GM19025 (cell line): Measurements from ENCODE around the gene AGBL5.
A peak's percentile ranks its signal among the peaks of the same experiment; 100 is the strongest.
"Not testable (repeated sequence)": the region's sequence is repeated elsewhere in the genome, so short reads cannot be mapped to it uniquely, and the experiment has no call there.

Source experiments
- ATAC-seq: cut with Tn5 transposase; IDR thresholded peaks from one replicate; pipeline ENCODE4 v1.9.1; 2021; ENCODE audit warnings: mild to moderate bottlenecking, low read depth, moderate library complexity; ENCODE audit not compliant: unreplicated experiment

Gene AGBL5

GRCh38 chr2:27051902-27052645, 606 bp downstream of the AGBL5 start:
- ATAC-seq: no peak

- ATAC-seq: no peak
Measured at GRCh38 chr2:27053321-27053720, 1.9 kb downstream of the AGBL5 start.

GRCh38 chr2:27053776-27054175, 2.3 kb downstream of the AGBL5 start:
- no peak for ATAC-seq

DNA sequence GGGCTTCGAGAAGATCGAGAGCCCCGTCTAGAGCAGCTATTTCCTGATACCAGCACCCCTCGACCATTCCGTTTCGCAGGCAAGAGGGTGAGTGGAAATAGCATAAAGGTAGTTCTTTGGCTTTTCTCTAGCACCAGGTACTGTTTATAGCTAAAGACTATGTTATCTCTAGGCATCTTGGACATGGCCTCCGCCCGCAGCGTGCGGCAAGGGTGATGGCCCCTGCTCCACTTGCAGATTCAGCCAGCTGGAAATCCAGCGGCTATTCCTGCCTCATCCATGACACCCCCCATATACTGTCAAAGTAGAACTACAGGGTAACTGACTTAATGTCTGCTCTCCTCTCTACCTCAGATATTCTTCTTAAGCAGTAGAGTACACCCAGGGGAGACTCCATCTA, 3.3 kb downstream of the AGBL5 start:
- no peak for ATAC-seq

DNA sequence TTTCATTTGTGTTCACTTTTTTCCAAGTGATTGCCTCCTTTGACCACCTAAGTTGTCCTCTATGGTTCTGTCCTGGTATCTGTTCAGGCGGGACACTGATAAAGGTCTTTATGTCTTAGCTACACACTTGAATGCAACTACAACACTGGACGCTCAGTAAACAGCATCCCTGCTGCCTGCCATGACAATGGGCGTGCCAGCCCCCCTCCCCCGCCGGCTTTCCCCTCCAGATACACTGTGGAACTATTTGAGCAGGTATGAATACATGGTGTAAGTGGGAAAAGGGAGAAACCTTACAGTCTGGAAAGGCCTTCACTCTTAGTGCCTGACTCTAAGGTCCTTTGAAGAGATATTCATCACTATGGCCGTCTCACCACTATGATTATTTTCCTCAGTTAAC, 5.7 kb downstream of the AGBL5 start:
- no peak for ATAC-seq

GRCh38 chr2:27058210-27058609, 6.7 kb downstream of the AGBL5 start:
- no peak for ATAC-seq

DNA sequence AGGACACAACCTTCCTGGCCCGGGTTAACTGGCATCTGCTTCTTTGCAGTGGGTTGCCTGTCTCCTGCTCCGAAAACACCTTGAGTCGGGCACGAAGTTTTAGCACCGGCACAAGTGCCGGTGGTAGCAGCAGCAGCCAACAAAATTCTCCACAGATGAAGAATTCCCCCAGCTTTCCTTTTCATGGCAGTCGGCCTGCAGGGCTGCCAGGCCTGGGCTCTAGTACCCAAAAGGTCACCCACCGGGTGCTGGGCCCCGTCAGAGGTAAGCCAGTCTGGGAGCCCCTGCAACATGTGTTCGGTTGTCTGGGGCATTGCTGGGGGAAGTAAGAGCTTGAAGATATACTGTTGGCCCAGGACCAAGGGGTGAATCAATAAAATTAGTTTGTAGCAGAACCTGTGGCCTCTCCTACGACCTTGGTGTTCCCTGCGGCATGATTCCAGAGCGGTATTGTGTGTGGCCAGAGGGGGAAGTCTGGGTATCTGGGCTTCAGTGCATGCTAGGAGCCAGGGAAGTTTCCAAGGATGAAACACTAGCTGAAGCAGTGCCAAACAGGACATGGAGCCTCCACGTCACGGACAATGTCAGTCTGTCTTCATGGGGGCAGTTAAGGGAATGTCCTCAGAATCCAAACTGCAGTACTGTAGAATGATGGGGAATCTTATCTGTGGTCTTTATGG, 7.8 kb downstream of the AGBL5 start:
- no peak for ATAC-seq

DNA sequence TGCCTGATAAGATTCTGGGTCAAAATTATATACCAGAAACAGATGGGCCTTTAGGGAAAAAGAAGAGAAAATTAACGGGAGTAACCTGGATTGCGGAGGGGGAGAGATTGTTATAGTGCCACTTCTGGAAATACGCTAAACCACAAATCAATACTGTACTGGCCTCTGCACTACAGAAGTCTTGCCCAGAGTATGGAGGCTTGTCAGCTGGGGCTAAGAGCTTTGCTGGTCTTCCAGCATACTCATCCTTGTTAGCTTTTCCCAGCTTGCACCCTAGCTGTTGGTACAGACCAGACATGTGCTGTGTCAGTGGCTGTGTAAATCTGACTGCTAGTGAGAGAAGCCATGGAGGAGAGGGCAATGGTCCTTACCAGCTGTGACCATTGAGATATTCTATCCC, 8.9 kb downstream of the AGBL5 start:
- ATAC-seq: no peak

DNA sequence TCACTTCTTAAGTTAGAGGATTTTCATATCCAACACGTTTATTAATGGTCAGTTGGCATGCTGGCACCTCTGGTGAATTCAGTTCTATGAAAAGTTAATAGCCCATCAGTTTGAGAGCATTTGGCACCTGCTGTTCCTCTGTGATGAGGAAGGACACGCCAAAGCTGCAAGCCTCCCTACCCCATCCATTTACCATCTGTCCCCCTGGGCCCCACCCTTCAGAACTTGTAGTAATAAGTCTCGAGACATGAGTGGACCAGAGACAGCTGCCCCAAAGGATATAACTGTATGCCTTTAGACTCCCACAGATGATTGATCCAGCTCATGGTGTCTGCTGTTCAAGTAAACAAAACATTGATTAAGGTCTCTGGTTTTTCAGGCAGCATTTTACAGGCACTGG, 13.7 kb downstream of the AGBL5 start:
- no peak for ATAC-seq

DNA sequence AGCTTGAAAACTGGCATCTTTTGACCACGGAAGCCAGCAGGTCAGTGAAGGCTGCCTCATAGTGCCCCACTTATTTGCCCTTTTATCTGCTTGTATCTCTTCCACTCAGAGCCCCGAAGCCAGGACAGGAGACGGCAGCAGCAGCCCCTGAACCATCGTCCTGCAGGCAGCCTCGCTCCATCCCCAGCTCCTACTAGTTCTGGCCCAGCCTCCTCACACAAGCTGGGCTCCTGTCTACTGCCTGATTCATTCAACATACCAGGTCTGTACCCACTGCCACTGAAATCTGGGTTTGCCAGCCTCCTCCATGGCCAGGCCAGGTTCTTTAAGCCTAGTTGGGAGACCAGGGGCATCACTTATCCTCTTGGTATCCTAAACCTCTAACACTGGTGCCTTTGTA, 15.9 kb downstream of the AGBL5 start:
- no peak for ATAC-seq

DNA sequence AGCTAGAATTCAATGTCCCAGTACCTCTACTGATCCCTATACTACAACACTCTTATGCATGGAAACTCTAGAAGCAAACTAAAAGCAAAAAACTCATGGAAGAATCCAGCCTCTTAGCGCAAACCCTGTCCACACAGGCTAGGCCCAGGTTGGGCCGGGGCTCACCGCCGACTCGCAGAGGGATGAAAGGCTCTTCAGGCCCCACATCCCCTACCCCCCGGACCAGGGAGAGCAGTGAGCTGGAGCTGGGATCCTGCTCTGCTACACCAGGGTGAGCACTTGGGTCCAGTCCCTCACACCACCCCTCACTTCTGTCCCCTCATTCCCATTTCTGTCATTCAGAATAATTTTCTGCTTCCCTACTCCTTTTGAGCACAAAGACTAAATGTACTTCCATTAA, 18.0 kb downstream of the AGBL5 start:
- no peak for ATAC-seq

DNA sequence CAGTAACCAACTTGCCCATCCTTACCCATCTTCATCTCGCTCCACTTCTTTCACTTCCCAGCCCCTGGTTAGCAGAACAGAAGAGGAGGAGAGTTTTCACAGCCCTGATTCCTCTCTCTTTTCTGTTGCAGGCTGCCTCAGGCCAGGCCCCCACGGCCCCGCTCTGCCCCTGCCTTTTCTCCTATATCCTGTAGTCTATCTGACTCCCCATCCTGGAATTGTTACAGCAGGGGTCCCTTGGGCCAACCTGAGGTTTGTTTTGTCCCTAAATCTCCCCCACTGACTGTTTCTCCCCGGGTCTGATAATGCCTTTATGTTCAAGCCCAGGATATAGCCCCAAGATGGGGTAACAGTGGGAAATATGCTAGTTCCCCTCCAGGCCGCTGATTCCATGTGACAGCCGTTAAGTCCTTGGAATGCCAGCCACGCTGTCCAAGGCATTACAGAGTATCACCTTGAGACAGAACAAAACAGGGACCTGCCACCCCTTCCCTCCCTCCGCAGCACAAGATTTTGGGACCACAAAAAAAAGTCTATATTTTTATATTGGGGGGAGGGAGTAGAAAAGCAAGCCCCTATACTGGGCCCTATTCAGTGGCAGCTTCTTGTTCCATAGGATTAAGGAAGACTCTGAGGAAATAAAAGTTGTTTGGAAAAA, 18.6 kb downstream of the AGBL5 start:
- ATAC-seq: no peak

DNA sequence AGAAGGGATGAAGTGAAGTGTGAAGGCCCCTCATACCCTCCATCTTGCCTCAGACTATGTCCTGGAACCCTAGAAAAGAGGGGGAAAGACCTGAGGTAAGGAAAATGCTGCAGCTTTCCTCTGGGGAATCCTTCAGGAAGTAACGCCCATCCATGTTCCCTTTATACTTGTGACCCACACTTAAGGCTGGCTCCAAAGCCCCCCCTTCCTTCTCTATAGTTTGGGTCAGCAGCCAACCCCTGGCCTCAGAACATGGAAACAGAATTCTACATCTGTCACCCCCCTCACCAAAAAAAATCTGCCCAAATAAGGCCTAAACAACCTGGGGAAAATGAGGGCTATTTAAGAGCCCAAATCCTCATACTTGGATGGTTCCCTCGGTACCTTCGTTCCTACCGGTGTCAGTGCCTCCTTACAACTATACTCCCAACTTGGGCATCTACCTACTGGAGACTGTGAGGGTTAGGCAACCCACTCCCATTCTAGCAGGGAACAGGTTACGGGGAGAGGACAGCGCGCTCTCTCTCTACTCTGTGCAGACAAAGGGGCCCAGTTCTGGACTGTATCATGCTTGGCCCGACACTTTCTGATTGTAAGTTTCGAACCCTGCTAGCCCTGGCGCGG, 19.3 kb downstream of the AGBL5 start:
- no peak for ATAC-seq

DNA sequence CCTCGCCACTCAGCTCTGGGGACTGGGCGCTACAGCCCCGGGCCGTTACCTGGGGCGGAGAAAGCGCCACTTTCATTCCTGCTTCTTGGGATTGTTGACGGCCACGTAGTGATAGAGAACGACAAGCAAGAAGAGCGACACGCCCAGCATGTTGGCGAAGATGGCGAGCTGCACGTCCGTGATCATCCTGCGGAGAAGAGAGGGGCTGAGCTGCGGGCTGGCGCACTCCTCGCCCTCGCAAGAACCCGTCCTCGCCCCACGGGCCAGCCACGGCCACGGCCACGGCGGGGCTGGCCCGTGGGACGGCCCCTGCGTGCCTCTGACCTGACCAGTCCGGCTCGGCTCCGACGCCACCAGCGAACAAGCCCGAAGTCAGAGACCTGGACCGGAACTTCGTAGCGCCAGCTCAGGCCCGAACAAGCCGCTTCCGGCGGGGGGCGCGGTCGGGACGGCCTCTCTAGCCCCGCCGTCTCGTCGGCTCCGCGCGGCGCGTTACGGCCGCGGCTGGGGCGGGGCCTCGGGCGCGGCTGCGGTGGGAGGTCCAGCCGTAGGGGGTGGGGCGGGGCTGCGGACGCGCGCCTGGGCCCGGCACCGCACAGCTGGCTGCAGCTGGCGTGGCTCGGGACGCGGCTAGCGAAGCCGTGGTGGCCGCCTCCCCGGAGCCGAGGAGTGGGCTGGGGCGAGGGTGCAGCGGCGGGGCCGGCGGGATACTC, 20.0 kb downstream of the AGBL5 start, which contains the start of gene OST4:
TSS of gene OST4 (minus strand) at position 378 of the 713 bp plus-strand sequence.
- ATAC-seq: peak; percentile 88

DNA sequence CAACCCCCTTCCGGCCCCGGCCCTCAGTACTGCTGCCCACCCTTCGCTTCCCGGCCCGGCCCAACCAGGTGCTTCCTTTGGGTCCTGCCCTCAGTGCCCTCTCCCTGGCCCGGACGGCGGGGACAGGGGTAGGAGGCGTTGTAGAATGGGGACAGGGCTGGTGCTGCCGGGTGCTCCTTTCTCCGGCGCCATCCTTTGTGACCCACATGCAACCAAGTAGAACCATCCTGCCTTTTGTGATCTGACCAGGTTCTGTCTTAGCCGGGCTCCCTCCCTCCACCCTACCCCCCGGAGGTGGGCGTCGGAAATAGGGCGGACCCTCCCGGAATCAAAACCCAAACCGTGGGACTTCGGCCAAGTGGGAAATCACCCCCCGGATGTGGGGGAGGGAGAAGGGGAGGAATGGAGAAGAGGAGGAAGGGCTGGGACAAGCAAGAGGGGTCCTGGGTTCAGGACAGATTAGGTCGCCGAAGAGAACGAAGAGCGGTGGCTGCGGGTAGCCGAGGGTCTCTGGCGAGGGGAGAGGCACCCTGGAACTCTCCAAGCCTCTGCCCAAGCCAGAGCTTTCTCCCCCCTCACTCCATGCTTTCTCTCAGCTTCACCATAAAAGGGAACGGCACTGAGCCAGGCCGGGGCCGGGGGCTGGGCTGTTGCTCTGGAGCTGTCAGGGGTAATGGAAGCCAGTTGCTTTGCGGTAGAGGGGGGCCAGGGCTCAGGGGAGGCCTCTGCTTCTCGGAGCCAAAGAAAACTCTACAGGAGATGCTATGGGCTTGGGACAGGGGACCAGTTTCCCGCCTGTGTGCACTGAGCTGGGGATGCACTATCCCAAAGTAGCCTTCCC, 20.7 kb downstream of the AGBL5 start:
- ATAC-seq: no peak

GRCh38 chr2:27072920-27073319, 21.5 kb downstream of the AGBL5 start:
- no peak for ATAC-seq

- ATAC-seq: no peak
Measured at GRCh38 chr2:27073782-27074181, 22.3 kb downstream of the AGBL5 start.

GRCh38 chr2:27074738-27075565, 23.5 kb downstream of the AGBL5 start:
- ATAC-seq: no peak

DNA sequence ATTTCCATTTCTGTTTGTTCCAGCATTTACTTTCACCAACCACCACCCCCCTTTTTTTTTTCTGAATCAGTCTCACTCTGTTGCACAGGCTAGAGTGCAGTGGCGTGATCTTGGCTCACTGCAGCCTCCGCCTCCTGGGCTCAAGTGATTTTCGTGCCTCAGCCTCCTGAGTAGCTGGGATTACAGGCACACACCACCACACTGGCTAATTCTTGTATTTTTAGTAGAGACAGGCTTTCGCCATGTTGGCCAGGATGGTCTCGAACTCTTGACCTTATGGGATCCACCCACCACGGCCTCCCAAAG, 24.1 kb downstream of the AGBL5 start:
- ATAC-seq: not testable (repeated sequence)
